Glomerular endothelial cell (primary cell): ENCODE results near the gene CRK. TPM values are rescaled to one million over a fixed set of nuclear protein-coding genes. Genes with fewer than 3 reads are reported as not detected.
"Not testable (repeated sequence)": the region's sequence is repeated elsewhere in the genome, so short reads cannot be mapped to it uniquely, and the experiment has no call there.

ENCODE experiments used
- DNase-seq: peaks from one replicate; pipeline ENCODE4 v3.0.0-alpha.2; 2011; ENCODE audit warnings: low read depth, low spot score; ENCODE audit errors: extremely low read depth
- total RNA-seq: library from RNA; depleted of rRNA; stranded (reverse); fragments of >200 nt; gene quantifications from 2 replicates; pipeline ENCODE4 v1.2.3, GENCODE V29; 2015

CRK gene
- total RNA-seq, 1 donor from 2014 or later: 79.9 TPM

GRCh38 chr17:1469231-1469852 is 13.3 kb upstream of the CRK start:
- DNase-seq: no peak

DNA sequence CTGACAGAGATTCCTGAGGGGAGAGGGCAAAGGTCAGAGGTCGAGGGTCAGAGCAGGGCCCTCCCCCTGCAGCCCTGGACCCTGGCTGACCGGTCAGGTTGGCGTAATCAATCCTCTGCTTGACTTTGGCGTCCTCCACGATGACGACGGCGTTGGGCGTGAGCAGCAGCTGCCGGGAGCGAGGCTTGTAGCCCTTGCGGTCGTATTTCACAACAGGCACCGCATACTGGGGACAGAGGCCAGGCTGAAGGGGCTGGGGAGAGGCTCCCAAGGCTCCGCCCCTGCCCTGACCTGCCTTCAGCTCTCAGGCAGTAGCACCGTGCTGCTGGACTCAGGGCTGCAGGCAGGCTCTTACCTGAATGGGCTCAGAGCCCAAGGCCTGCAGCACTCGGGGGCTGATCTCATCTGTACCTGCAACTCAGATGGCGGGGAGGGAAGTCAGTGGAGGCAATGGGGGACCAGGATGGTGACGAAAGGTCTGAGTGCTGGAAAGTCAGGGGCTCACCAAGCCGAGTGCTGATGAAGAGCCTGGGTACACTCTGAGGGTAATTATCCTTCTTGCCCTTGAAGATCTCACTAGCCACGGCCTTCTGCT is 12.0 kb upstream of the CRK start:
- no peak for DNase-seq

DNA sequence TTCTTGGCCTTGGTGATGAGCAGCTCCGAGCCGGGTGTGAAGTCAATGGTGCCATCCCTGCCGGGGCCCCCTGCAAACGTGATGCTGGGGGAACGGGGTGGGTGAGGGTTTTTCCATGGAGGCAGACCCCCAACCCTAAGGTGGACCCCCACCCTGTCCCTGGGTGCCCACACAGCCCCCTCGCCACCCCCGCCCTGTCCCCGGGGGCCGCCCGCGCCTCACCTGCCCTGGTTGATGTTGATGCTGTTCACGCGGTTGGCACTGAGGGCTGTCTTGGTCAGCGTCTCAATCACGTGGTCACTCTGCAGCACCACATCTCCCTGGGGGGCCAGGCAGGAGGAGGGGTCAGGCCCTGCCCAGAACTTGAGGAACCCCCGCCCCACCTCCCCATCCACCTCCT is 11.2 kb upstream of the CRK start:
- DNase-seq: no peak

DNA sequence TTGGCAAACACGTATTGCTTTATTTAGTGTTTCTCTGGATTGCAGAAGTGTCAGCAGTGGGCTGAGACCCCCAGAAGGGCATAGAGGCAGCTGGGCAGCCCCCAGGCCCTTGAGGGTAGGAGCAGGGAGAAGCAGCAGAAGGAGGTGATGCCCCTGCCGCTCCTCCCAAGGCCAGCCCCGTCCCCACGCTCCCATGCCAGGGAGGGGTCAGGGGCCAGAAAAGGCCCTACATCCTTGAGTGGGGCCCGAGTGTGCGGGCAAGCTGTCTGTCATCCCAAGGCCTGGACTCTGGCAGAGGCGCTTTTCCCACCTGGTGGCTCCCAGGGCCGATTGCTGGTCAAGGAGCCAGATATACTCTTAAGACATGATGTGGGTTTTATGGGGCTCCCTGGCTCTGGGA is 8.2 kb upstream of the CRK start:
- no peak for DNase-seq

- no peak for DNase-seq
Measured at GRCh38 chr17:1462164-1463112, 6.4 kb upstream of the CRK start.

DNA sequence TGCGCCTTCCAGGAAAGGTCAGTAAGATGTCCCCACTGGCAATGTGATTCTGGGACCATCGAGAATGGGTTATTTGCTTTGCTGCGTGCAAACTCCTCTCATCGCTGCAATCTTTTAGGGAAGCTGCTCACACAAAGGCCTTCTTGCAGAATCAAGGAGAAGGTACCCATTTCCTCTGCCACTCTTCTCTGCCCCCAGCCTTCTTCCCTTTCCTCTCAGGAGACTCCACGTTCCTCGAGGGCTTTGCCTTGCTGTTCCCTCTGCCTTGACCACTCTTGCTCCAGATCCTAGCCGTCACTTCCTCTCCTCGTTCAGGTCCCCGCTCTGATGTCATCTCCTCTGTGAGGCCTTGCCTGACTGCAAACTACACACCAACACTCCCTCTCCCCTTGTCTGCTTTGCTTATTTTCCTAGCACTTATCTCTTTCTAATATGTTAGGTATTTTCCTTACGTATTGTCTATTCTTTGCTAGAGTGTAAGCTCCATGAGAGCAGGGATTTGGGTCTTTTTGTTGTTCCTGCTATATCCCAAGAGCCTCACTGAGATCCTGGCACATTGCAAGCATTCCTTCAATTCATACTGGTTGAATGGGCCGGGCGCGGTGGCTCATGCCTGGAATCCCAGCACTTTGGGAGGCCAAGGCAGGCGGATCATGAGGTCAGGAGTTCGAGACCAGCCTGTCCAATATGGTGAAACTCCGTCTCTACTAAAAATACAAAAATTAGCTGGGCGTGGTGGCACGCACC is 5.3 kb upstream of the CRK start:
- DNase-seq: no peak

DNA sequence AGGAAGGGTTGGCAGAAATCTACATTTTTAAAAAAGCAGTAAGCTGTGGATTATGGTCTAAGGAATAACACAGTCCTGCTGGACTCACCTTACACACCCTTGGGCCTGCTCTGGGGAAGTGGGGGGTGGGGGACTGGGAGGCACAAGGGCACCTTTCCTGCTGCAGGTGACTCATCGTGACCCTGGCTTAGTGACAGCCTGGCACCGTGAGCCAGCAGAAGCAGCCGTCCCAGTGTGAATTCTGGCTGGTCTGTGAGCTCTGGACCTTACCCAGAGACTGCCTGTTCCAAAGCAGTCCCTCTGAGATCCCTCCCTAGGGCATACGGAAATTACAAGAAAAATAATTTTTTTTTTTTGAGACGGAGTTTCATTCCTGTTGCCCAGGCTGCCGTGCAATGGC is 4.2 kb upstream of the CRK start:
- no peak for DNase-seq

GRCh38 chr17:1455291-1455796 is 688 bp downstream of the CRK start:
- DNase-seq: no peak

DNA sequence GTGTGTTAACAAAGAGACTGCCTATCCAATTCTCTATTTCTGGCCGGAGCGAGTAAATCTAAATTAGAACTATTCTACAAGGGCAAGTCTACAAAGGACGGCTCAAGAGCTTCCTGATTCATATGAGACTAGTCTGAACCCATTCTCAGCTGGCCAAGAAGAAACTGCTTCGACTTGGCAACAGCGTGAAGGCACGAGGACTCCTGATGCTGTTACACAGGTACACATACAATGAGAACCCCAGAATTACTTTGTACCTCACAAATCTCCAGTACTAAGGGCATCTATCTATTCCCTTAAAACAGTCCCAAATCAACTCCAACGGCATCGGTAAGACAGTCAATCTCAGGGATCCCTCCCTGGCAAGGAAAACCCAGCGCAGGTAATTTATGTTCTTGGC is 1.5 kb downstream of the CRK start:
- DNase-seq: no peak

DNA sequence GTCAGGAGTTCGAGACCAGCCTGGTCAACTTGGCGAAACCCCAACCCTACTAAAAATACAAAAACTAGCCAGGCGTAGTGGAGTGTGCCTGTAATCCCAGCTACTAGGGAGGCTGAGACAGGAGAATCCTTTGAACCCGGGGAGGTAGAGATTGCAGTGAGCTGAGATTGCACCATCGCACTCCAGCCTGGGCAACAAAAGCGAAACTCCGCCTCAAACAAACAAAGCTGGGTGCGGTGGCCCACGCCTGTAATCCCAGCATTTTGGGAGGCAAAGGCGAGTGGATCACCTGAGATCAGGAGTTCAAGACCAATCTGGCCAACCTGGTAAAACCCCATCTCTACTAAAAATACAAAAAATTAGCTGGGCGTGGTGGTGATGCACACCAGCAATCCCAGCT is 2.3 kb downstream of the CRK start:
- not testable (repeated sequence) for DNase-seq

DNA sequence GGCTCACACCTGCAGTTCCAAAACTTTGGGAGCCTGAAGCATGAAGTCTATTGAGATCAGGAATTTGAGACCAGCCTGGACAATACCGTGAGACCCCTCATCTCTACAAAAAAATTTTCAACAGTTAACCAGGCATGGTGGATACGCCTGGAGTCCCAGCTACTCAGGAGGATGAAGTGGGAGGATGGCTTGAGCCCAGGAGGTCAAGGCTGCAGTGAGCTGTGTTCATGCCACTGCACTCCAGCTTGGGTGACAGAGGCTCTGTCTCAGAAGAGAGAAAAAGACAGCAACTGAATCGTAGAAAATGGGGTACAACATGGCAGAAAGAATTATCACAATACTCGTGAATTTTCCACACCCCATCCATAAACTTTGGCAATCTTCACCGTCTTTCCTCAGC is 3.2 kb downstream of the CRK start:
- no peak for DNase-seq

DNA sequence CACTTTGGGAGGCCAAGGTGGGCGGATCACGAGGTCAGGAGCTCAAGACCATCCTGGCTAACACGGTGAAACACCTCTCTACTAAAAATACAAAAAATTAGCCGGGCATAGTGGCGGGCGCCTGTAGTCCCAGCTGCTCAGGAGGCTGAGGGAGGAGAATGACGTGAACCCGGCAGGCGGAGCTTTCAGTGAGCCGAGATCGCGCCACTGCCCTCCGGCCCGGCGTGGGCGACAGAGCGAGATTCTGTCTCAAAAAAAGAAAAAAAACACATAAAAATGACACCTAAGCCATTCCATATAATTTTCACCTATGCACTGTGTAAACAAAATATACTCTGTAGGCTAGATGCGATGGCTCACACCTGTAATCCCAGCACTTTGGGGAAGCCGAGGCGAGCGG is 5.8 kb downstream of the CRK start:
- not testable (repeated sequence) for DNase-seq

GRCh38 chr17:1449412-1449967 is 6.5 kb downstream of the CRK start:
- no peak for DNase-seq

- DNase-seq: no peak
Measured at GRCh38 chr17:1447052-1447451, 9.0 kb downstream of the CRK start.

GRCh38 chr17:1446201-1446600 is 9.8 kb downstream of the CRK start:
- DNase-seq: no peak

DNA sequence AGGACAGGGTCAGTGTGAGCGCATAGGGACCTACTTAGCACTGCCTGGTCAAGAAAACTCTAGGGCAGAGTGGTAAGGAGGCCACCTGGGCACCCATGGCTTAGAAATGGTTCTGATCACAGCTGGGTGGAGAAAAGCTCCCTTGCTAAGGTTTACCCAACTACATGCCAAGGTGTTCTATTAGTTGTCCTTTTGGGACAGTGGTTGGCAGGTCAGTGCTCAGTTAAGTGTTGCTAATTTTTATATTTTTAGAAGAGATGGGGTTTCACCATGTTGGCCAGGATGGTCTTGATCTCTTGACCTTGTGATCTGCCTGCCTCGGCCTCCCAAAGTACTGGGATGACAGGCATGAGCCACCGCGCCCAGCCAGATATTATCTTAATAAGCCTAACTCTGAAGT is 10.3 kb downstream of the CRK start:
- not testable (repeated sequence) for DNase-seq

DNA sequence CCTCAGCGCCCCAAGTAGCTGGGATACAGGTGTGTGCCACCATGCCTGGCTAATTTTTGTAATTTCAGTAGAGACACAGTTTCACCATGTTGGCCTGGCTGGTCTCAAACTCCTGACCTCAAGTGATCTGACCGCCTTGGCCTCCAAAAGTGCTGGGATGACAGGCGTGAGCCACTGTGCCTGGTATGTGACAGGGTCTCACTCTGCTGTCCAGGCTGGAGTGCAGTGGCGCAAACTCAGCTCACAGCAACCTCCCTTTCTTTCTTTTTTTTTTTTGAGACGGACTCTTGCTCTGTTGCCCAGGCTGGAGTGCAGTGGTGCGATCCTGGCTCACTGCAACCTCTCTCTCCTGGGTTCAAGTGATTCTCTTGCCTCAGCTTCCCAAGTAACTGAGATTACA is 13.3 kb downstream of the CRK start:
- DNase-seq: not testable (repeated sequence)

- DNase-seq: no peak
Measured at GRCh38 chr17:1442187-1442586, 13.8 kb downstream of the CRK start.

GRCh38 chr17:1440921-1441320 is 15.1 kb downstream of the CRK start:
- DNase-seq: no peak

DNA sequence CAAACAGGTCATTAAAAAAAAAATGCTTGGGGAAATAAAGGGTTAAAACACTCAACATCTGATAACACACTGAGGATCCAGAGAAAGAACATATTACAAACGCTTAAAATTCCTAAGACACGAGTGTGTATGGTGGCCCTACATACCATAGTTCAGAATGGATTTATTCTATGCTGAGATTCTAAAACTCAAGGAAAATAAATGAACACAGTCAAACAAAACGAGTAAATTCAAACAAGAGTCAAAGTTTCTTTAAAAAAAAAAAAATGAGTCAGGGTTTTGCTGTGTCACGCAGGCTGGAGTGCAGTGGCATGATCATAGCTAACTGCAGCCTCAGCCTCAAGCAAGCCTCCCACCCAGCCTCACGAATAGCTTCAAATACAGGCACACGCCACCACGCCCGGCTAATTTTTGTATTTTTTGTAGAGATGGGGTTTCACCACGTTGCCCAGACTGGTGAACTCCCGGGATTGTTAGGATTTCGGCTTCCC is 17.4 kb downstream of the CRK start:
- DNase-seq: no peak
